NCI-H446 treated with DMSO at 0.1 percent for 48 hours (cell line): ENCODE results near the gene LTBP1.
A peak's percentile ranks its signal among the peaks of the same experiment; 100 is the strongest.

Source experiments
- DNase-seq: peaks from one replicate; lab custom pipeline; 2025; lab: John Stamatoyannopoulos, UW

The LTBP1 gene

DNA sequence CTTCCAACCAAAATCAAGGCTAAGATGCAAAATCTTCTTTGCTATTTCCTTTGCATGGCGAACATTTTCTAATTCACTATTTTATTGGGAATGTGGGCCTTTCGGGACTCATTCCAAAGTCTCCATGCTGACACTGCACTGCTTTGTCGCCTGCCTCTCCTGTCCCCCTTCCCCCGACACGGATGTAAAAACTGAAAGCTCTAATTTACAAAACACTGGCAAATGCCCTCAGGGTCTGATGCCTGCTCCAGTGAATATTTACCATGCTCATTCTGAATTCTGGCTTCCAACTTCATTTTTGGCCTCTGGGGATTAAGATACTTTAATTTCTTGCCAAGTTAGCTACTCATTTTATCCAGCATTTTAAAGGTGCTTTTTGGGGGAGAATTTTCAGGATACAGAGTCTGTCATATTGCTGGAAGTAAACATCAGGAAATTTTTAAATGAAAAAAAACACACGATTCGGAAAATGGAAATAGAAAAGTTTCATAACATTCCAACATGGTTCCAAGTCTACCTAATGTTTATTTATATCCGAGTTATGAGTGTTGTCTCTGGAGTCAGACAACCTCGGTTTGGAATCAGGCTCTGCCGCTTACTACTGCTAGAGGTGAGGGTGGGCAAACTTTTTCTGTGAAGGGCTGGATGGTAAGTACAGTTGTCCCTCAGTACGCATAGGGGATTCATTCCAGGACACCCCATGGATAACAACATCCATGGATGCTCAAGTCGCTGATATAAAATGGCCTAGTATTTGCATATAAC is 14.6 kb upstream of the LTBP1 start:
- DNase-seq, result peak; percentile 23

DNA sequence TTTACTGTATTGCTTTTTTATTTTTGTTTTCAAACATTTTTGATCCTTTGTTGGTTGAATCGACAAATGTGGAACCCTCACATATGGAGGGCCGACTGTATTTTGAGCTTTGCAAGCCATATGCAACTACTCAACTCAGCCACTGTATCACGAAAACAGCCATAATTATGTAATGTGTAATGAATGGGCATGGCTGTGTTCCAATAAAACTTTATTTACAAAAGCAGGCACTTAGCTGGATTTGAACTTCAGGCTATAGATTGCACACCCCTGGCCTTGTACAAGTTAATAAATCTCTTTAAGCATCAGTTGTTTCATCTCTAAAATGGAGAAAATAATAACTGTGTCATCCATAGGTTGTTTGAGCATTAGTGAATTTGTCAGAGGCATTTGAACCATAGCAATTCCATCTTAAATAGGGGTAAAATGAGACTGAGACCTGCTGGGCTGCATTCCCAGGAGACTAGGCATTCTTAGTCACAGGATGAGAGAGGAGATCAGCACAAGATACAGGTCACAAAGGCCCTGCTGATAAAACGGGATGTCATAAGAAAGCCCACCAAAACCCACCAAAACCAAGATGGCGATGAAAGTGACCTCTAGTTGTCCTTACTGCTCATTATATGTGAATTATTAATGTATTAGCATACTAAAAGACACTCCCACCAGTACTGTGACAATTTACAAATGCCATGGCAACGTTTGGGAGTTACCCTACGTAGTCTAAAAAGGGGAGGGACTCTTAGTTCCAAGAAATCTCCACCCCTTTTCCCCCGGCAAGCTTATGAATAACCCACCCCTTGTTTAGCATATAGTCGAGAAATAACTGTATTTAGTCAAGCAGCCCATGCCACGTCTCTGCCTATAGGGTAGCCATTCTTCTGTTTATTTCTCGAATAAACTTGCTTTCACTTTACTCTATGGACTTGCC is 13.7 kb upstream of the LTBP1 start:
- no peak for DNase-seq

DNA sequence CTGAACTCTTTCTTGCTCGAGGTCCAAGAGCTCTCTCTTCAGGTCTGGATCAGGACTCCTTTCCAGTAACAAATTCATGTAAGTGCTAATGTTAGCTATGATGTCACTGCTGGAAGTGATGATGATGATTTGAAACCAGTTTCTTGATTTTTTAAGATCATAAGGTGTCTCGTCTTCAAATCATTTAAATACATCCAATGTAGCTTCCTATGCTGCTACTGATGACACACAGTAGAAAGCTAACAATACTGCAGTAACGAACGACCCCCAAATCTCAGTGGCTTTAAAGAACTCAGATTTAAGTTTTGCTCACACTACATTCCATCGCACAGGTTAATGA is 13.0 kb upstream of the LTBP1 start:
- DNase-seq, result no peak

DNA sequence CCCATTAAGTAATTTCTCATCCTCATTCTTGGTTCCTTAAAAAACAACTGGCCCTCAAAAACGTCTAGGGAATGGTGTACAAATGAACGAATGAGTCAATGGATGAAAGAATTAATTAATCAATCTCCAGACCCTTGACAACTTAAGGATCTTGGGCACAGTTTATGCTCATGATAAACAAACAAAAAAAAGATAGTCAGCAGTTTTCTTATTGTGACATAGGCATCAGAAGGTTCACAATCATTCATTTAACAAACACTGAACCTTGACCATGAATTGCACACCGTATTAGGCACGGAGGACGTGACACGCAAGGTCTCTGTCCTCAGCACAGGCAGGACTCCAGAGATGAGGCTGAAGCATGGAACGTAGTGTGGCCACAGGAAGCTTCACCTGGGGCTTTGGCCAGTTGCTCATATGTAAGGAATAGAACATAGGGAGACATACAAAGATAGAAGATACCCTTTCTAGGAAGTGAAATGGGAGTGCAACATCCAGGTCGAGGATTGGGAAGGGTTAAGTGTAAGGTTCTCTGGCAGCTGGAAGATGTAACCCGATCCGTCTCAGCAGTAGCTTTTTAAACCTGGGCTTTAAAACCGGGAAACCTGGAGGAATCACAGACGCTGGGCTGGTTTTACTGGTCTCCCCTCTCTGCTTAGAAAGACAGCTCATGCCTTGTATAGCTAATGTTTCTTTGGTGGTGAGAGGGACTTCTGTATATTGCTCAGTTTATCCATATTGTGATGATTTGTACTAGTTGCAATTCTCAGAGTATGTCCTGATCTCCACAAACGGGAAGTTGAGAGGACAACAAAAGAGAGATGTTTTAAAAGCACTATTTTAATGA is 8.9 kb upstream of the LTBP1 start:
- no peak for DNase-seq

DNA sequence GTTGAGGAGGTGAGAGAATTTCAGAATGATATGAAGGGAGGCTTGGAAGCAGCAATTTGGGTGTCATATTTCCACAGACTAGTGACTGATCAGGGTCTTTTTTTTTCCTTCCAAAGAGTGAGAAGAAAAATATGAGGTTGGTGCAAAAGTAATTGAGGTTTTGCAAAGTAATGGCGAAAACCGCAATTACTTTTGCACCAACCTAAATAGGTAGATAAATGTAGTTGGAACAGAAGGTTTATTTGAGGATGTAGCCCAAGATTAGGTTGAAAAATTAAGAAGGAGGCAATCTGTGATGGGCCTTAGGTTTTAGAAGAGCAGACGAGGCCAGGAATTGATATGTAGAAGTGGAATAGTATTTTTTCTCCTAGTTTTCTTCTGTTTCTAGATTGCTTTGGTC is 7.8 kb upstream of the LTBP1 start:
- no peak for DNase-seq

DNA sequence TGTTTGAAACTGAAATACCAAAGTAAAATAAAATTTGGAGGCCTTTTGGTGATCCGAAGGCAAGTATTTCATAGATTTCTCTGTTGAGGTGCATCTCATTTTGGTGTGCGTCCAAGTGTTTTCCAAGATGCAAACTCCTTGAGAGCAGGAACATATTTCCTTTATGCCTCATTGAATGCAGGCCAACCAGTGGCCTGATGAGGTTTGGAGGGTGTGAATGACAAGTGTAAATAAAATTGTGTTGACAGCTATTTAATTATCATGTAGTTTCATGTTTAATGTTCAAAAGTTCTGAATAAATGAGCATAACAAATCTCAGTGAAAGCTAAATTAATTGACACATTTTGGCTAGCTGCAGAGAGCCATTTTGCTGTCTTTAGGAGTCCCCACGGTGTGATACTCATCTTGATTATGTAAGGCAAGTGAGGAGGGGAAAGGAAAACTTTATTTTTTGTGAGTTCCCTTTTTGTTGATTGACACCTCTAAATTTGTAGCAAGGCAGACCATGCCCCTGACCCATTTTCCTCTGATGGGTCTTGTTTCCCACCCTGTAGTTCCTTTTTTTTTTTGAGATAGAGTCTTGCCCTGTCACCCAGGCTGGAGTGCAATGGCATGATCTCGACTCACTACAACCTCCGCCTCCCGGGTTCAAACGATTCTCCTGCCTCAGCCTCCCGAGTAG is 6.3 kb upstream of the LTBP1 start:
- no peak for DNase-seq

DNA sequence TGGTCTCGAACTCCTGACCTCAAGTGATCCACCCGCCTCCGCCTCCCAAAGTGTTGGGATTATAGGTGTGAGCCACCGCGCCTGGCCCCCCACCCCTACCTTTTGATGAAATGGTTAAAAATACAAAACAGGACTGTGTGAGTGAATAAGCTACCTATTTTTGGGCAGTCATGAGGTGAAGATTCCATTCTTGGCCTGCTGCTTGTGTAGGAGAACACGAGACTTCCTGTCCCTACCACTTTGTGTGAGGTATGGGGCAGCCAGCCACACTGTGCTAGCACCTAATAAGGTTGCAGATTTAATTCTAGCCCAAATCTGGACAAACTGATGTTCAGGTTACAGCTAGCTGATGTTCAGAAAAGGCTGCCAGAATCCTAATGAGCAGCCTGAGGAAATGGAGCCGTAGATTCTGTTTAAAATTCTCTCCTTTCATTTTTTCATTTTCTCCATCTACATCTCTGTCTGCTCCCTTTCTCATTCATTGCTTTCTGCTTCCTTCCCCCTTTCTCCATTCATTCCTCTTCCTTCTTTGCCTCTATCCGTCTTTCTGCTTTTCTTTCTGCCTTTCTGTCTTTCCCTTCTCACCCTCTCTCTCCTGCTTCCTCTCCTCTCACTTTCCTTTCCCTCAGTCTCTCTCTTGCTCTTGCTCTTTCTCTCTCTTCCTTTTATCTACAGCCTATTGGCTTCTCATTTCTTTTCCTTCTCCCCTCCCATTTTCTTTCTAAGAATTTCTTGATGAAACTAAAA is 4.6 kb upstream of the LTBP1 start:
- no peak for DNase-seq

DNA sequence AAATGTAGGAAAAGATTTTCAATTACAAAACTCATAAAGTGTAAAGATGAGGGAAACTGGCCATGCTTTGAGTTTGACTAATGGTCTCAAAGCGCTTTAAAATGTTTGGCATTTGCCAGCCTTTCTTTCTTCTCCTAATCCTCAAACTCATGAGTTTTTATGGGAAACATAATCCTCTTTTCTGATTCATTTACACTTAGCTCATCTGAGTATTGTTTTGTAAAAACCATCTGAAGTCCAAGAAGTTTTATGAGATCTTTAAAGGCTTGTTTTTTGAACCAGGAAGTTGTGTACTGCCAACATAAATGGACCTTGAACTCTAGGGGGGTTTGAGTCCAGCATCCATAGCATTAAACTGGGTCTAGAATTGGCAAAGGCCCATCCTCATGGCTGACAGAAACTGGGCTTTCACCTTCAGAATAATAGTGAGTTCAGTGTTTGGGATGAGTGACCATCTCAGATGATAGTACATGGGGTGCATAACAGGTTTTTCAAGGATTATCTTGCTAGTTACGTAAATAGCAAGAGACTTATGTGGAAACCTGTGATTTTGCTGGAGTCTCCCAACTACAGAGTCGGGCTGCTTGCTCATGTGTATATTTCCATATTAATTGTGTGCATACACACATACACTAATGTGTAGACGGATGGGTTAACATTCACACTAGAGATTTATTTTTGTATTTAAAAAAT is 3.8 kb upstream of the LTBP1 start:
- DNase-seq, result no peak

DNA sequence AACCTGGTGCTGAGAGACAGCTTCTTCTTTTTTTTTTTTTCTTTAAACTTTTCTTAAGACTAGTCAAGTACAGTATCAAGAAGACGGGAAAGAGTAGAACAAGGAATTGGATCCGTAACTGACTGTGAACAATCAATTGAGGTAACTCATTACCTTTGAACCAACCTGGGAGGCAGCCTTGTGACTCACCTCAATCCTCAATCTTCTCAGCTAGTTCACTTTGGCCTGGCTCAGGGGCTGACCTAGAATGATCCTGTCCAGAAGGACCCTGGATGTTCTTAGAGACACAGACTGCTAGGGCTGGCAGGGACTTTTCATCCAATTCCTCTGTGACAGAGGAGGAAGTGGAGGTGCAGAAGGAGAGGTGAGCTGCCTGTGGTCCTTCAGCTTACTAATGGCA is 1.5 kb upstream of the LTBP1 start:
- no peak for DNase-seq

DNA sequence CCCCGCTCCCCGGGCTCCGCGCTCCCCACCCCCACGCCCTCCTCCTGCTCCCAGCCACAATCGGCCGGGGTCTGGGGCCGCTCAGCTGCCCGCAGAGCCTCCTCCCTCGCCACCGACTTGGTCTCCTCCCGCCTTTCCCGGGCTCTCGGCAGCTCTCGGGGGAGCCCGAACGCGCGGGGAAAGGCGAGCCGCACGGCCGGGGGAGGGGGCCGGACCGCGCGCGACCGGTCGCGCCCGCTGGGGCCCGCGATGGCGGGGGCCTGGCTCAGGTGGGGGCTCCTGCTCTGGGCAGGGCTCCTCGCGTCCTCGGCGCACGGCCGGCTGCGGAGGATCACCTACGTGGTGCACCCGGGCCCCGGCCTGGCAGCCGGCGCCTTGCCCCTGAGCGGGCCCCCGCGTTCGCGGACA is 327 bp downstream of the LTBP1 start:
- DNase-seq, result no peak

DNA sequence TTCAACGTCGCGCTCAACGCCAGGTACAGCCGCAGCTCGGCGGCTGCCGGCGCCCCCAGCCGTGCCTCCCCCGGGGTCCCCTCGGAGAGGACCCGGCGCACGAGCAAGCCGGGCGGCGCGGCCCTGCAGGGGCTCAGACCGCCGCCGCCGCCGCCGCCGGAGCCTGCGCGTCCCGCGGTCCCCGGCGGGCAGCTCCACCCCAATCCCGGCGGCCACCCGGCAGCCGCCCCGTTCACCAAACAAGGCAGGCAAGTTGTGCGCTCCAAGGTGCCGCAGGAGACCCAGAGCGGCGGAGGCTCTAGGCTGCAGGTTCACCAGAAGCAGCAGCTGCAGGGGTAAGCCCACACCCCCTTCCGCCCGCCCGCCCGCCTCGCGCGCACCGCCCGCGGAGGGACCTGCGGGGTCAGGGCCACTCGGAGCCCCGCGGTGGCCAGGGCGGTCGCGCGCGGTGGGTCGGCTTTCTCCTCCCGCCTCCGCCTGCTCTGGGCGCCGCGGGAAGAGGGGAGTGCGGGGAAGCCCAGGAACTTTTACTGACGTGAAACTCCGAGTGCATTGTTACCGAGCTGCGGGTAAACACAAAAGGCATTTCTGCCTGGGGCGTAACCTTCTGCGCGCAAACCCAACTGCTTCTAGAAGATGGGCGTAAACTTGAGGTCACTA is 861 bp downstream of the LTBP1 start:
- no peak for DNase-seq

DNA sequence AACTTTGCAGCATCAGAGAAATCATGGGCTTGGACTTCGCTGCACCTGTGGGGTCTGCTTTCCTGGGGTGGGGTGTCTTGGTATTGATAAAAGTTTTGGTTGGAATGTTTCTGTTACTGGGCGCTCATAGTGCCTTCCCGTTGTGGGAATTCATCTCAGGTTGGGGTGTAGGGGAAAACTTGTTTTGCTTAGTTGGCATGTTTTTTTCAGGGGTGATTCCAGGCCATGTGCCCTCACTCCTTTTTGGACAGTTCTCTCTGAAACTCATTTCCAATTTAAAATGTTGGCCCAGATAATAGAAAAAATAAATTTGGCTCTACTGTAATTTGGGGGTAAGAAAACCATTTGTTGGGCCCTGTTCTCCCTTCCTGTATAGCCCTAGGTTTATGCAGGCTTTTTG is 1.5 kb downstream of the LTBP1 start:
- no peak for DNase-seq

DNA sequence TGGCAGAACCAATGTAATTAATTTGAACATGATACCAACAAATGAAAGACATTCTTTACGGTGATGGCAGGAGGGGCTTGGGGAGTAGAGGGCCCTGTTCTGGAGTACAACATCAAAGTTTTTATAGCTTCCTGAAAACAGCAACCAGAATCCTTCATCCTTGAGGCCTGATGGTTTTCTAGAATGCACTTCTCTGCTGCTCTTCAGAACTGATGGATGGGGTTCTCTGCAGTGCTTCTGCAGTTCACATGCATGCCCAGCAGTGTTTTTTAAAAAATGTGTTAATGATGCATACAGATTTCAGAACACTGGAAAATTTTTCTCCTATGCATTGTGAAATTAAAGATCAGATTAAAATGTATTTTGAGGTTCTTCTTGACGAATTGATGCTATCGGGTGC is 2.5 kb downstream of the LTBP1 start:
- no peak for DNase-seq

DNA sequence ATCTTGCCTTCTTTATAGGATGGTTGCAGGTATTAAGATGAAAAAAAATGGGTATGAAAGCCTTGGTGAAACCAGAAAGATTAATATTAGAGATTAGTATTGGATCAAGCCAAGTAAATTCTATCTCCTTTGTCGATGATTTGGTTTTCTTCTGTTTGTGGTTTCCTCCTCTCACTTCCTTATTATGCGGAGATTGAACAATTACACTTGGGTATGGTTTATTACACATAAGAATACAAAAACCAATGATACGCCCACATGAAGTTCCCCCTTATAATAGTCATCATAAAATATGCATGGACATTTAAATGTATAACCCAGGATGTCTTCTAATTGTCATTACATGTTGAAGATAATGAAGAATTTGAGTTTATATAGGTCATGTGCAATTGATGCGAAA is 4.9 kb downstream of the LTBP1 start:
- no peak for DNase-seq

DNA sequence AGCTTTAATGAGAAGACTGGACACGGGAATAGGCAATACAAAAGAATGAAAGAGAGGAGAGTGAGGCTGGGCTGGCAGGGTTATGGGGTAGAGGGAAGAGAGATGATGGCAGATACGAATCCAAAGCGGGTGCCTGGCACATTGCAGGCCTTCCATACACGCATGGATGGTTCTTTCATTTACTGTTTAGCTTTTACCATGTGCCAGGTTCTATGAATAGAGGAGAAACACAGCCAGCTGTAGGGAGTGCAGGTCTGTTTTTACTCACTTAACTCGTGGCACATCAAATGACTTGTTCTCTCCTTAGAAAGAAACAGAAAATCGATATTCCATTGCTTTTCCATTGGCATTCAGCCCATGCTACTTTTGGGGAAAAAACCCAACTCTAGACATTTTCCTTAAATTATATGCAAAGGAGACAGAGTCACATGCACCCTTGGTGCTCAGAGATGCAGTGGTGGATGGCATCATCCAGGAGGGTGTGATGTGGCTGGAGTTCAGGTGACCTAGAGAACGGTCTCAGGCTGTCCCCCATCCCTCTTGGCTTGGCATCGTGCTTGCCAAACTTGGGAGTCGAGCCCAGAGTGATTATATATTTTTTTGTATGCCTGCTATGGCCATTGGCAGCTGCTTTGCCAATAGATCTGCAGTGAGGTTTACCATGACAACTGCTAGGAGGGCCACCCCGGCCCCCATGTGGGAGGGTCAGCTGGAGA is 6.2 kb downstream of the LTBP1 start:
- peak; percentile 80 for DNase-seq

DNA sequence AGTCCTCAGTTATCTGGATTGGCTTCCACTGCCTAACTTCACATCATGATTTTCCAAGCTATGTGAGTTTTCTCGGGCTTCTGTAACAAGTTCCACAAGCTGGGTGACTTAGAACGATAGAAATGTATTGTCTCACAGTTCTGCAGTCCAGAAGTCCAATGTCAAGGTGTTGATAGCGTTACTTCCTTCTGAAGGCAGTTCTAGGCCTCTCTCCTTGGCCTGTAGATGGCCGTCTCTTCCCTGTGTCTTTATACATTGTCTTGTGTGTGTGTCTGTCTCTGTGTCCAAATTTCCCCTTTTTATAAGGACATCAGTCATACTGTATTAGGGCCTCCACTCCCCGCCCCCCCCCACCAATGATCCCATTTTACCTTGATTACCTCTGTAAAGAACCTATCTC is 7.5 kb downstream of the LTBP1 start:
- no peak for DNase-seq

DNA sequence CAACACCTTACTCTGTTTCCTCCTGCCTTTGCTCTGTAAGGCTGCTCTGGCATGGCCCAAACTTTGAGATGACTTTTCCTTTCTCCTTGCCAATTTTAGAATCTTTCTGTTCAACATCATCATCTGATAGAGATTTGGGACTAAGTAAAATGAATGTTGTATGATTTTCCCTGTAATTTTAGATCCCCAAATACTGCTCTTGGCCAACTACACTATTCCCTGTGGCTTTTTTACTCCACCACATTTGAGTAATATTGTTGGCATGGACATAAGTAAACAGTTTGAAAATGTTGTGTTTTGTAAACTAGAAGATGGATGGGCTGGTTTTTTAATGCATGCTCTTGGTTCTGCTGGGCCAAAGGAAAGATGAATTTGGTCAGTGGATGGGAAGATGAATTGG is 12.1 kb downstream of the LTBP1 start:
- DNase-seq, result no peak

DNA sequence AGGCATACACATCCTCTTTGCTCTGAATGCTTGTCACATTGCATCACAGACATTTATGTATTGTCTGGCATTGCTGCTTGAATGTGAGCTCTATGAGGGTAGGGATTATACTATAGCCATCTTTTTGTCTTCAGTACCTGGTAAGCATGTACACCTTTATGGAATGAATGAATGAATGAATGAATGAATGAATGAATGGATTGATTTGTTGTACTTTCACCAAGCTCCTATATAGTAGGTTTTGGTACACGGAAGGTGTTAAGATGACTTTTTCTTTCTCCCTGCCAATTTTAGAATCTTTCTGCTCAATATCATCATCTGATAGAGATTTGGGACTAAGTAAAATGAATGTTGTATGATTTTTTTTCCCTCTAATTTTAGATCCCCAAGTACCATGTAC is 13.5 kb downstream of the LTBP1 start:
- no peak for DNase-seq

DNA sequence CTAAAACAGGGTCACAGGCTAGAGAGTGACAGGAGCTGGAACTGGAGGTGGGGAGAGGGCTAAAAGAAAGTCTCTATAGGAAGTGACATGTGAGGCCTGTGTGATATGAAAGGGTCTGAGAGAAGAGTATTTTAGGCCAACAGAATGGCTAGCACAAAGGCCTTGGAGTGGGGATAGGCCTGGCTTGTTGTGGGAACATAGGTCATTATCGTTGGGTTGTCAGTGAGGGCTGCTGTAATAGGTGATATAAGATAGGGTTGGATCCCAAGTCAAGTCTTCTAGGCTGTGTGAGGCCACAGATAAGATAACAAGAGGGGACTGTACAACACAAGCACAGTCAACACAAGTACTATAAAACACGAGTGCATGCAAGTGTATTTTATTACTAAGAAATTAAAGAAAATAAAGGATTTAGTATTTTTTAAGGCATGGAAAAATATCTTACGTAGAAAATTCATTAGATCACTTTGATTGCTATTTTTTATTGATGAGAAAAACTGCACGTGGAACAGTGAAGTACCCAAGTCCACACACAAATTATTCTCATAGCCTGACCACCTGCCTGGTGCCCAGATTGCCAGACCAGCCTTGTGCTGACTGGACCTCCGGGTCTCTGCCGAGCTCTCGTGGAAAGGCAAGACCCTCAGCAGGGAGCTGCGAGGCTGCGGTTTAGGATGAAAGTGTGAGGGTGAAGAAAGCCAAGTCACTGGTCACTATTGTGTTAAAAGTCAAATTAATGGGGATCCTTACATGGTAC is 14.1 kb downstream of the LTBP1 start:
- no peak for DNase-seq
